ENCODE results near the gene EMX2. TPM values are rescaled to one million over a fixed set of nuclear protein-coding genes. Genes with fewer than 3 reads are reported as not detected.

The EMX2 gene
- total and polyA plus RNA-seq, 10 of the 15 experiments (the other 5 are each of a cell fraction or from before 2014, with no cell fraction given): 0.12 TPM; not detected in 9

GRCh38 chr10:117541909-117542705, 439 bp upstream of the EMX2 start:
- H3K9ac ChIP-seq (ENCODE audit: control insufficient read depth, insufficient read depth, low read length): no peak overlapping the region
- FAIRE-seq: no peak
- ChIA-PET CTCF (no interaction called here), SMC1A (ENCODE audit: uncharacterized antibody, unreplicated experiment) (interaction anchor here (2.0 kb wide), 1 partner anchor 75 kb away, joined by 4 read pairs; no protein-coding TSS in a partner anchor), RAD21 (ENCODE audit: unreplicated experiment) (interaction anchor here (6.7 kb wide), 1 partner anchor 113 kb away, joined by 55 read pairs; no protein-coding TSS in a partner anchor), POLR2A (no interaction called here)
- no peaks in the 10 kb centered on the region for H4K20me1 ChIP-seq (ENCODE audit: control insufficient read depth, insufficient read depth)
- intact Hi-C loops (cut with micrococcal nuclease; ENCODE audit: unreplicated experiment): loop anchor here (10.0 kb wide), 2 partner anchors 113 to 143 kb away; no protein-coding TSS in a partner anchor
- in situ Hi-C loops (cut with MboI): no loop called here
- H3K79me2 ChIP-seq (ENCODE audit: control insufficient read depth, insufficient read depth, low read length): no peaks in the 10 kb centered on the region
- no peak overlapping the region for H3K4me3 ChIP-seq
- no peak overlapping the region for H3K27ac ChIP-seq (ENCODE audit: control insufficient read depth, insufficient read depth)
- 63% methylated on average over 61 of the region's 62 CpGs for WGBS (ENCODE audit: insufficient coverage, insufficient replicate concordance, low lambda C conversion rate, missing lambda C conversion rate)
- ATAC-seq: peak; percentile 9; the same call in 2 of the 3 replicates
- H3K27me3 ChIP-seq (replicated peaks in 1 of 2; ENCODE audit: control insufficient read depth in 2 of 2, insufficient read depth in 2 of 2, low read length in 1 of 2): peaks cover 24 to 38% of the 10 kb centered on the region in 2 experiments
- no peaks in the 10 kb centered on the region; the same call in 2 of the 3 replicates for H3K9me3 ChIP-seq (replicated peaks; ENCODE audit: control insufficient read depth, insufficient read depth, low read length)
- no TSS peak for BruUV-seq (replicated peaks)
- TF ChIP-seq SUZ12 (IDR thresholded peaks at IDR 0.05; ENCODE audit: unreplicated experiment): peak; percentile 26
- no peak for TF ChIP-seq ATF2 (IDR thresholded peaks at IDR 0.05; ENCODE audit: low read length)
- peak; percentile 67 for TF ChIP-seq SP1 (IDR thresholded peaks at IDR 0.05; ENCODE audit: low read depth, low read length)
- no peak for TF ChIP-seq YBX1 (IDR thresholded peaks at IDR 0.05)
- no peak for TF ChIP-seq ZBTB40 (IDR thresholded peaks at IDR 0.05; ENCODE audit: borderline replicate concordance)
- H3K4me1 ChIP-seq (ENCODE audit: control insufficient read depth, insufficient read depth, low read length): peaks cover 7% of the 10 kb centered on the region
- no peak overlapping the region for H3K4me2 ChIP-seq (ENCODE audit: control insufficient read depth, insufficient read depth)
- H3K36me3 ChIP-seq (ENCODE audit: control insufficient read depth in 2 of 2, insufficient read depth in 2 of 2, low read length in 1 of 2): no peaks in the 10 kb centered on the region
- no peak for DNase-seq (ENCODE audit: low read depth, low spot score)
- no peak overlapping the region for H2AFZ ChIP-seq (ENCODE audit: control insufficient read depth, low read depth, low read length)

Data from GM12878 (cell line).